T47D (cell line): Measurements from ENCODE around the gene PCP4L1.
A peak's percentile ranks its signal among the peaks of the same experiment; 100 is the strongest.
"Not testable (repeated sequence)": the region's sequence is repeated elsewhere in the genome, so short reads cannot be mapped to it uniquely, and the experiment has no call there.

Experiments
- DNase-seq, 2 experiments: peaks; one replicate each; pipeline versions ENCODE4 v3.0.0 to v3.0.0-alpha.2; 2011 to 2012; ENCODE audit warnings: low read depth in 1 of 2, low spot score in 1 of 2
- JUND ChIP-seq: IDR thresholded peaks from 2 replicates; pipeline ENCODE4 v1.6.1; 2012; ENCODE audit warnings: low read depth
- in situ Hi-C: cut with HindIII; loops from 2 replicates; pipeline ENCODE4 v1.10.0; 2016; ENCODE audit warnings: low sequenced_read_pairs, low pct_unique_long_range_greater_than_20kb

The PCP4L1 gene

GRCh38 chr1:161238039-161238473 is 20.5 kb upstream of the PCP4L1 start, which contains the start of gene NR1I3:
Gene NR1I3 (minus strand): TSS chr1:161238203. CDS start chr1:161236565, 1,638 bp downstream.
- TF ChIP-seq JUND = no peak
- DNase-seq = no peak
- in situ Hi-C loops = no loop called here

- in situ Hi-C loops = no loop called here
- no peak for DNase-seq
- TF ChIP-seq JUND = no peak
Observed at GRCh38 chr1:161241682-161242081, 16.9 kb upstream of the PCP4L1 start.

GRCh38 chr1:161242313-161242712 is 16.2 kb upstream of the PCP4L1 start:
- in situ Hi-C loops = no loop called here
- no peak for DNase-seq

GRCh38 chr1:161244888-161245287 is 13.7 kb upstream of the PCP4L1 start:
- no peak for DNase-seq
- in situ Hi-C loops = no loop called here
- TF ChIP-seq JUND = no peak

More at GRCh38 chr1:161242313-161242712, 16.2 kb upstream of the PCP4L1 start:
- TF ChIP-seq JUND = no peak

GRCh38 chr1:161250100-161250499 is 8.4 kb upstream of the PCP4L1 start:
- DNase-seq, in situ Hi-C loops: not testable (repeated sequence)

- no peak for DNase-seq
- TF ChIP-seq JUND = no peak
- in situ Hi-C loops = no loop called here
Observed at GRCh38 chr1:161250829-161251228, 7.7 kb upstream of the PCP4L1 start.

GRCh38 chr1:161251579-161251978 is 7.0 kb upstream of the PCP4L1 start:
- in situ Hi-C loops = no loop called here
- TF ChIP-seq JUND = no peak
- DNase-seq = no peak

GRCh38 chr1:161255302-161255701 is 3.2 kb upstream of the PCP4L1 start:
- not testable (repeated sequence) for DNase-seq

GRCh38 chr1:161255955-161256520 is 2.5 kb upstream of the PCP4L1 start:
- in situ Hi-C loops, DNase-seq: not testable (repeated sequence)

More at GRCh38 chr1:161255302-161255701, 3.2 kb upstream of the PCP4L1 start:
- in situ Hi-C loops = not testable (repeated sequence)

GRCh38 chr1:161257109-161257508 is 1.4 kb upstream of the PCP4L1 start:
- in situ Hi-C loops, DNase-seq: not testable (repeated sequence)

- DNase-seq = no peak
- TF ChIP-seq JUND = no peak
- in situ Hi-C loops = no loop called here
Observed at GRCh38 chr1:161259345-161259702, 779 bp downstream of the PCP4L1 start.

GRCh38 chr1:161259765-161260164 is 1.2 kb downstream of the PCP4L1 start:
- in situ Hi-C loops = no loop called here
- no peak for TF ChIP-seq JUND
- no peak for DNase-seq

- in situ Hi-C loops = no loop called here
- peak in 1 of 2 experiments; percentile 51 for DNase-seq
Observed at GRCh38 chr1:161260376-161261260, 2.1 kb downstream of the PCP4L1 start.

More at GRCh38 chr1:161260376-161261260, 2.1 kb downstream of the PCP4L1 start:
- TF ChIP-seq JUND = no peak
